Measurements from ENCODE around the gene PLEKHH1.

Gene PLEKHH1

DNA sequence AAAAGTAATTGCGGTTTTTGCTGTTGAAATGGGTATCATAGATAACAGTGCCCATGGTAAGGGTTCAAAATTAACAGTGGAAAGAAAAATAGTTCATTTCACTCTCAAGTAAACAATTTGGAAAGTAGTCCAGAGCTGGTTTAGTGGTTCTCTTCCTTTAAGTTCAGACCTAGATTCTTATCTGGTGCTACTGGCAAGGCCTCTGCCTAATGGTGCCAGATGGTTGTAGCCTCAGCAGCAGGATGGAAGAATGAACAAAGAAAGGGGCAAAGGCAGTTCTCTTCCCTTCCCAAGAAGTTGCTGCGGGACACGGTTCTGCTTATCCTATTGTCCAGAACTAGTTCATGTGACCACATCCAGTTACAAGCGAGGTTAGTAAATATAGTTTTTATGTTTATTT, 97.1 kb downstream of the PLEKHH1 start:
- Histone ChIP-seq H3K36me3 (no peaks in the 10 kb centered on the region), H3K27me3 (no peaks in the 10 kb centered on the region), H3K4me1 (no peaks in the 10 kb centered on the region), H3K9me3 (no peaks in the 10 kb centered on the region), H3K4me3 (ENCODE audit: low read depth, low read length) (no peak overlapping the region)
- TF ChIP-seq CTCF (IDR thresholded peaks at IDR 0.05; ENCODE audit: low read depth, low read length) = no peak
- no peak for DNase-seq

DNA sequence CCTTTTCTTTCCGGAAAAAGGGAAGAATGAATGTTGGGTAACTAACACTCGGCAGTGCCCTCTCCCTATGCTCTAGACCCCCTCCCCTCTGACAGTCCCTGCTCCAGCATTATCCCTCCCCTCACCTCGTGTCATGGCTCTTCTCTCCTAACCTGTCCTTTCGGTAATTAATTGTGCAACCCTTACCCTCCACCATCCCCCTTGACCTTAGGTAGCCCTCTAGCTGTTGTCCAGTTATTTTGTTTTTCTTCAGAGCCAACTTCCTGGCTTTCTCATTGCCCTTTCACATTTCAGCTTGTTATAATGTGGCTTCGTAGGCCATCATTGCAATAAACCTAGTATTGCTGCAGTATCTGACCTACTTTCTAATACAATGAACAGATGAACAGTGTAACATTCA, 97.8 kb downstream of the PLEKHH1 start:
- H3K4me3 ChIP-seq (ENCODE audit: low read depth, low read length) = no peak overlapping the region
- H3K36me3 ChIP-seq = no peaks in the 10 kb centered on the region
- H3K4me1 ChIP-seq = no peaks in the 10 kb centered on the region
- TF ChIP-seq CTCF (IDR thresholded peaks at IDR 0.05; ENCODE audit: low read depth, low read length) = no peak
- no peaks in the 10 kb centered on the region for H3K9me3 ChIP-seq
- no peaks in the 10 kb centered on the region for H3K27me3 ChIP-seq
- no peak for DNase-seq

DNA sequence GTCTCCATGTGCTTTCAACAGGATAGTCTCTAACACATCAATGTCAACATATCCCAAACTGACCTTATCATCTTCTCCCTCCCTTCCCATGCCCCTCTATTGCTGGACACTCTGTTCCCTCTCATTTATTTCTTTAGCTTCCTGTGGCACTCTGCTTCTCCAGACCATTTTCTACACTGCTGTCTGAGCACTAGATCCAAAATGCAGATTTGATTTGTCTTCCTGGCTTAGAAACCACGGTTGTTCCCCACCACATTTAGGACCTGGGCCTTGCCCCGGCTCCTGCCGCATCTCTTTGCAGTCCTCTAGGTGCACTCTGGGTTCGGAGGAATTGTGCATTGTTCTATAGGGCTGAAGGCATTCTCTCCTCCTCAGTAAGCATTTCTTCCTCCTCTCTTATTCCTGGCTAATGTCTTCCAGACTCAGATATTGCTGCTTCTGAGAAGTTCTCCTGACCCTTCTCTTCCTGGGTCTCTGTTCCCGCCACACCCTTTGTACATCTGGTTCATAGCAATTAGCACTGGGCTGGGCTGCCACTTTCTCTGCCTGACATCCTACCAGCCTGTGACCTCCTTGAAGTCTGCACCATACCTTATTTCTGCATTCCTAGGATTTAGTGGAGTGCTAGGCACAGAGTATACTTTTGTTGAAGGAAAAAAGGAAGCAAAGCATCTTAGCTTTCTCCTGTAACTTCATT, 100.5 kb downstream of the PLEKHH1 start:
- Histone ChIP-seq H3K36me3 (no peaks in the 10 kb centered on the region), H3K4me3 (ENCODE audit: low read depth, low read length) (no peak overlapping the region), H3K27me3 (no peaks in the 10 kb centered on the region), H3K4me1 (no peaks in the 10 kb centered on the region), H3K9me3 (no peaks in the 10 kb centered on the region)
- no peak for TF ChIP-seq CTCF (IDR thresholded peaks at IDR 0.05; ENCODE audit: low read depth, low read length)
- no peak for DNase-seq

DNA sequence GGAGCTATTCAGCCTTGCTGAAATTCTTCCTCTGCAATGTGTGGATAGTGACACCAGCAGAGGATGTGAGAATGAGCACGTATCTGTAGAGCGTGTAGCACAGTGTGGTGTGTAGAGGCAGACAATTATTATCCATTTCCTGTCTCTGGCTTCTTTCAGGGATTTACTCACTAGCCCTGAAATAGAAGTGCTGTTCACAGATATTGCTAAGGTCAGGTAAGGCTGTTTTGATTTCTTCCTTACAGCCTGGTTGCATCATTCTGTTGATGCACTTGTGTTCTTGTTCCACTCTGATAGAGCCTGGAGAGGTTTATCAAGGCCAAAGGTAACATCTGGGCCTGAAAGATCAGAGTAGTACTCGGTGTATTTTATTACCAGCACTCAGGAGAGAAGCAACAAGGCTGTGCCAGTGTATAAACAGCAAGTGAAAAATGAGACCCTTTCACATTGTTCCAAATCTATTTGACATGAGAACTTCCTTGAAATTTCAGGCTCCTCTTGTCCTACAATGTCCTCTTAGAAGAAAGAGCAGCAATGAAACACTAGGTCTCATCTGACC, 103.3 kb downstream of the PLEKHH1 start:
- Histone ChIP-seq H3K4me1 (no peaks in the 10 kb centered on the region), H3K4me3 (ENCODE audit: low read depth, low read length) (no peak overlapping the region), H3K36me3 (no peaks in the 10 kb centered on the region), H3K27me3 (no peaks in the 10 kb centered on the region), H3K9me3 (no peaks in the 10 kb centered on the region)
- DNase-seq = no peak
- TF ChIP-seq CTCF (IDR thresholded peaks at IDR 0.05; ENCODE audit: low read depth, low read length) = no peak

DNA sequence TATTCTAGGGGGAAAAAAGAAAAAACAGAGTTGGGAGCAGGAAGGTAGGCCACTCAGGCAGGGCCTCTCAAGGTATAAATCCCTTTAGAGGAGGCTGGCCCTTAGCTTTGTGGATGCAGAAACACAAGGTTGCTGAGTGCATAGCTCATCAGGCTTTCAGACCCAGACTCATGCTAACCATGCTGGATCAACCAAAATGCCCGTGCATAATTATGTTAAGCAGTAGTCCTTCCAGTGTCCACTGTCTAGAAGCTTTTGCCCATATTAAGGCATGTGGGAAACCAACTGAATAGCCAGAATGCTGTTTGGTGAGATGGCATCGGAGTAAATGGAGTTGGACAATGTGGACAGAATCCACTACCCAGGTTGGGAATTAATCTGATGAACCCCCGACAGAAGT, 105.6 kb downstream of the PLEKHH1 start:
- Histone ChIP-seq H3K9me3 (no peaks in the 10 kb centered on the region), H3K4me3 (ENCODE audit: low read depth, low read length) (no peak overlapping the region), H3K4me1 (no peaks in the 10 kb centered on the region), H3K27me3 (no peaks in the 10 kb centered on the region), H3K36me3 (no peaks in the 10 kb centered on the region)
- TF ChIP-seq CTCF (IDR thresholded peaks at IDR 0.05; ENCODE audit: low read depth, low read length) = no peak
- no peak for DNase-seq
